Breast epithelium (tissue), 3 donors: ENCODE measurements around the gene ACBD7.

Experiments
- POLR2A ChIP-seq: fragments of 450-650 bp; IDR thresholded peaks from one replicate; pipeline ENCODE4 v1.6.1; 2016; ENCODE audit warnings: antibody characterized with exemption, mild to moderate bottlenecking, moderate library complexity
- POLR2AphosphoS5 ChIP-seq, 3 donors: sonication (generic); formaldehyde crosslinking; IDR thresholded peaks; one replicate each; pipeline ENCODE4 v1.6.1; 2017; ENCODE audit warnings: antibody characterized with exemption in 3 of 3
- TF ChIP-seq, protein P1 (sequence below), 3 donors: fragments of 450-650 bp; IDR thresholded peaks; one replicate each; pipeline ENCODE4 v1.5.1; 2016 to 2017; ENCODE audit warnings: antibody characterized with exemption in 3 of 3, mild to moderate bottlenecking in 3 of 3, moderate library complexity in 3 of 3

DNA sequence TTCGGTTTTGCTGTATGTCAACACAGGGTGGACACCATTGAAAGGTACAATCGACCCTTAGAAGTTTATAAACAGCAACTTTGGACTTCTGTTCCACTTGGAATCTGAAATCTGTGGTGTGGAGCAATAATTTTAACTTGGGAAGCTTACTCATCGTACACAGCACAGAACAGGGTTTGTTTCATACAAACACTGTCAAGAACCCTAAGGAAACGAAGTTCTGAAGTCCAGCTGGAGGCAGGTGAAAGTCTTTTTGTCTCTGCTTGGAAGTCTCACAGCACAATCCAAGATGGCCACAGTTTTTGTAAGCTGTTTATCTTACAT is 48.4 kb upstream of the ACBD7 start:
- TF ChIP-seq, protein P1, sequence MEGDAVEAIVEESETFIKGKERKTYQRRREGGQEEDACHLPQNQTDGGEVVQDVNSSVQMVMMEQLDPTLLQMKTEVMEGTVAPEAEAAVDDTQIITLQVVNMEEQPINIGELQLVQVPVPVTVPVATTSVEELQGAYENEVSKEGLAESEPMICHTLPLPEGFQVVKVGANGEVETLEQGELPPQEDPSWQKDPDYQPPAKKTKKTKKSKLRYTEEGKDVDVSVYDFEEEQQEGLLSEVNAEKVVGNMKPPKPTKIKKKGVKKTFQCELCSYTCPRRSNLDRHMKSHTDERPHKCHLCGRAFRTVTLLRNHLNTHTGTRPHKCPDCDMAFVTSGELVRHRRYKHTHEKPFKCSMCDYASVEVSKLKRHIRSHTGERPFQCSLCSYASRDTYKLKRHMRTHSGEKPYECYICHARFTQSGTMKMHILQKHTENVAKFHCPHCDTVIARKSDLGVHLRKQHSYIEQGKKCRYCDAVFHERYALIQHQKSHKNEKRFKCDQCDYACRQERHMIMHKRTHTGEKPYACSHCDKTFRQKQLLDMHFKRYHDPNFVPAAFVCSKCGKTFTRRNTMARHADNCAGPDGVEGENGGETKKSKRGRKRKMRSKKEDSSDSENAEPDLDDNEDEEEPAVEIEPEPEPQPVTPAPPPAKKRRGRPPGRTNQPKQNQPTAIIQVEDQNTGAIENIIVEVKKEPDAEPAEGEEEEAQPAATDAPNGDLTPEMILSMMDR (IDR thresholded peaks at IDR 0.05), result no peak
- TF ChIP-seq POLR2A (no peak), POLR2AphosphoS5 (IDR thresholded peaks at IDR 0.05) (no peak)
